ENCODE results near the gene MCL1.
"Not testable (repeated sequence)": the region's sequence is repeated elsewhere in the genome, so short reads cannot be mapped to it uniquely, and the experiment has no call there.

MCL1 gene

DNA sequence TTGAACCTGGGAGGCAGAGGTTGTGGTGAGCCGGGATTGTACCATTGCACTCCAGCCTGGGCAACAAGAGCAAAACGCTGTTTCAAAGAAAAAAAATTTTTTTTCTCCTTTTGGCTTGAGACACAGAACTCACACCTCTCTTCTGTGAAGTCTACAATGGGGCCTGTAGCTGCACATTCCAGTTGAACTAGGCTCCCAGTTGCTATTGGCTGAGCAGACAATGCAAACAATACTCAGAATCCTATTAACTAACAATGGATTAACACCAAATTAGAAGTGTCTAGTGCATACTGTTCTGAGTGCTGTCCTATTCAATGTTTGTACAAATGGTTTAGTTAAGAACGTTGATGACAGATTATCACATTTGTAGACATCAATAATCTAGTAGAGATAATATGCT is 17.6 kb upstream of the MCL1 start:
- DNase-seq (ENCODE audit: low read depth): no peak
- H3K4me3 ChIP-seq (ENCODE audit: low read length): no peak overlapping the region
- TF ChIP-seq CTCF (conservative IDR thresholded peaks at IDR 0.05; ENCODE audit: low read length): no peak

DNA sequence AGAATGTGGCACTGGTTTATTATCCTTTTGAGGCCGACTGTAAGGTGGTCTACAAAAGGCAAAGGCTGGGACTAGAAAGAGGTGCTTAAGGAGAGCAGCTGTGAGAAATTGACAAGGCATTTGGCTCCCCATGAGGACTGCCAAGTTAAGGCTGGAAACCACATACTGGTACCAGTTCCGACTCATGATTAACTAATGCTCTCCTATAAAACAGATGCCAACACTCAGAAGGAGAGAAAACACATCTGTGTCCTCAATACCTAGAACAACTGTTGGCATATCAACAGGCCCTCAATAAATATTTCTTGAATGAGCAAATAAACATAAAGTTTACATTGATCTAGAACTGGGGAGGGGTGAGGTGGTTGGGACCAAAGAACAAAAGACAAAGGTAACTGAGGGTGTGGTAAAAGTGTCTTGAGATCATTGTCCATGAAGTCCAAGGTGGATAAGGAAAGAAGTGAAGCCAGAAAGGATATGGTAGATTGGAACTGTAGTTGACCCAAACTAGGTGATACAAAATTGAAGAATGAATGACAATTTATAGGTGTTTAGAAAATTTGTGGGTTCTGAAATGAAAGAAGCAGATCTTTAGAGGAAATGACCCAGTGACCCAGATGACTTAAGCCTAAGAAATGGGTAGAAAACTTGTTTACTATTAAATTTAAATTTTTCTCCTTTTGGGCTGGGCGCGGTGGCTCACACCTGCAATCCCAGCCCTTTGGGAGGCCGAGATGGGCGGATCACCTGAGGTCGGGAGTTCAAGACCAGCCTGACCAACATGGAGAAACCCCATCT is 16.9 kb upstream of the MCL1 start:
- peak; percentile 74 for DNase-seq (ENCODE audit: low read depth)
- TF ChIP-seq CTCF (conservative IDR thresholded peaks at IDR 0.05; ENCODE audit: low read length): no peak
- no peak overlapping the region for H3K4me3 ChIP-seq (ENCODE audit: low read length)

- peak; percentile 67 for DNase-seq (ENCODE audit: low read depth)
- no peak for TF ChIP-seq CTCF (conservative IDR thresholded peaks at IDR 0.05; ENCODE audit: low read length)
- no peak overlapping the region for H3K4me3 ChIP-seq (ENCODE audit: low read length)
Measured at GRCh38 chr1:150582371-150582770, 3.0 kb upstream of the MCL1 start.

GRCh38 chr1:150581962-150582361 is 2.6 kb upstream of the MCL1 start:
- DNase-seq (ENCODE audit: low read depth); H3K4me3 ChIP-seq (ENCODE audit: low read length): not testable (repeated sequence)

DNA sequence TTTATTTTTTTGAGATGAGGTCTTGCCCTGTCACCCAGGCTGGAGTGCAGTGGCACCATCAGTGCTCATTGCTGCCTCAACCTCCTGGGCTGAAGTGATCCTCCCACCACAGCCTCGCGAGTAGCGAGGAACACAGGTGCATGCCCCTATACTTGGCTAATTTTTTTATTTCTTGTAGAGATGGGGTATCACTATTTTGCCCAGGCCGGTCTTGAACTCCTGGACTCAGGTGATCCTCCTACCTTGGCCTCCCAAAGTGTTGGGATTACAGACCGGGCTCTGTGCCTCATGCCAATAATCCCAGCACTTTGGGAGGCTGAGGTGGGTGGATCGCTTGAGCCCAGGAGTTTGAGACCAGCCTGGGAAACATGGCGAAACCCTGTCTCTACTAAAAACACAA is 2.0 kb upstream of the MCL1 start:
- H3K4me3 ChIP-seq (ENCODE audit: low read length); DNase-seq (ENCODE audit: low read depth): not testable (repeated sequence)

DNA sequence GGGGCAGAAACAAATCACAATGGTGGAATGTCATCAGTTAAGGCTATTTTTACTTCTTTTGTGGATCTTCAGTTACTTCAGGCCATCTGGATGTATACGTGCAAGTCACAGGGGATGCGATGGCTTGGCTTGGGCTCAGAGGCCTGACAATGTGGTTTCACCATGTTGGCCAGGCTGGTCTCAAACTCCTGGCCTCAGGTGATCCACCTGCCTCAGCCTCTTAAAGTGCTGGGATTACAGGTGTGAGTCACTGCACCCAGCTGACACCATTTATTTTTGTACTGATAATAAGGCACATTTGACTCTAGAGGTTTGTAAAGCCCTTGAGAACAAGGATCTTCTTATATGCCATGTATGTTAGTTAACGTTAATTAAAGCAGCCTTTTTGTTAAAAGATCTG is 1.6 kb upstream of the MCL1 start:
- H3K4me3 ChIP-seq (ENCODE audit: low read length); DNase-seq (ENCODE audit: low read depth): not testable (repeated sequence)

DNA sequence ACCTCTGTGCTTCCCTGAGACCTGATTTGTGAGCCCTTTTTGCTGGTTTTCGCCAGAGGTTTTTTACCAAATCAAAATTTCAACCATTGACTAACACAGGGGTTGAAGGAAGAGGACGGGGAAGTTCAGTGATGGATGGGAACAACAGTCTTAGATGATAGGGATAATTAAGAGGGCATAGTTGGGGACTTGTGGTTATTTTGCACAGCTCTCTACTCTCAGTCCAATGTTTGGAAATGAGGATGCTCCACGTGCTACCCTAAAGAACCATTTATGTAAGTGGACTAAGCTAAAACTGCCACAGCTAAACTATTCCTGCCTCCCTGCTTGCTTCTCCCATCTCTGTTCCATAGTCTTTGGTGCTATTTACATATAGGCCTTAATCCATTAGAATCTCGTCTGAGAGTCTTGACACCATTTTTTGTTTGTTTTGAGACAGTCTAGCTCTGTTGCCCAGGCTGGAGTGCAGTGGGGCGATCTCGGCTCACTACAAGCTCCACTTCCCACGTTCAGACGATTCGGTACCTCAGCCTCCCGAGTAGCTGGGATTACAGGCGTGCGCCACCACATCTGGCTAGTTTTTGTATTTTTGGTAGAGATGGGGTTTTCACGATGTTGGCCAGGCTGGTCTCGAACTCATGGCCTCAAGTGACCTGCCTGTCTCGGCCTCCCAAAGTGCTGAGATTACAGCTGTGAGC is 684 bp upstream of the MCL1 start:
- no peak for DNase-seq (ENCODE audit: low read depth)
- TF ChIP-seq CTCF (conservative IDR thresholded peaks at IDR 0.05; ENCODE audit: low read length): no peak
- peak overlapping the region; percentile 57 for H3K4me3 ChIP-seq (ENCODE audit: low read length)

DNA sequence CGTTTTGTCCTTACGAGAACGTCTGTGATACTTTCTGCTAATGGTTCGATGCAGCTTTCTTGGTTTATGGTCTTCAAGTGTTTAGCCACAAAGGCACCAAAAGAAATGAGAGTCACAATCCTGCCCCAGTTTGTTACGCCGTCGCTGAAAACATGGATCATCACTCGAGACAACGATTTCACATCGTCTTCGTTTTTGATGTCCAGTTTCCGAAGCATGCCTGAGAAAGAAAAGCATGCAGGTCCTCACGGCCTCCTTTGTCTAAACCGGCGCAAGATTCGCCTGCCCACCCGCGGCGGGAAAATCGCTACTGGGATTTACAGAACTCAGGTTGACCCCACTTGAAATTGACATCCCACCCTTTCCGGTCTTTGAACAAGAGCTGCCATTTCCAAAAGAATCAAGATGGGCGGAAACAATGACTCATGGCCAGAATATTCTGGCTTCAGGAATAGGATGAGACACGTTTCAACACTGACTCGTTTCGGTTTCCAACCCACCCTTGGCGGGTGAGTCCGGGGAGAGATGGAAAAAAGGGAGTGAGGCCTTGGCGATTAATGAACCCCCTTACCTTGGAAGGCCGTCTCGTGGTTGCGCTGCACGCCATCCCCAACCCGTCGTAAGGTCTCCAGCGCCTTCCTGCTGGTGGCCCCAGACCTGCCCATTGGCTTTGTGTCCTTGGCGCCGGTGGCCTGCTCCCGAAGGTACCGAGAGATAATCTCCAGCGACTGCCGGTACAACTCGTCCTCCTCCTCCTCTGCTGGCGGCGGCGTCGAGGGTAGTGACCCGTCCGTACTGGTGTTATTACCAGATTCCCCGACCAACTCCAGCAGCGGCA is 919 bp downstream of the MCL1 start:
- H3K4me3 ChIP-seq (ENCODE audit: low read length): peak overlapping the region; percentile 99
- TF ChIP-seq CTCF (conservative IDR thresholded peaks at IDR 0.05; ENCODE audit: low read length): no peak
- DNase-seq (ENCODE audit: low read depth): peak; percentile 90

Data from AG10803 (cell line).